H1 (cell line): ENCODE results near the gene RPL38. TPM values are rescaled to one million over a fixed set of nuclear protein-coding genes. Genes with fewer than 3 reads are reported as not detected.

Experiments
- CTCF ChIA-PET: fragments of 300-600 bp; sonication (Branson Sonifier 250); formaldehyde crosslinking; loops from one replicate; lab custom pipeline; 2021; ENCODE audit not compliant: partially characterized antibody; lab: Charles Lee
- POLR2A ChIA-PET: fragments of 300-600 bp; sonication (Branson Sonifier 250); formaldehyde crosslinking; loops from one replicate; lab custom pipeline; 2021; ENCODE audit warnings: inconsistent platforms; ENCODE audit not compliant: partially characterized antibody; lab: Charles Lee
- DNase-seq, 2 experiments: peaks; one replicate each; pipeline versions ENCODE4 v3.0.0 to v3.0.0-alpha.2; 2010 to 2022; ENCODE audit warnings: low spot score in 2 of 2, low read depth in 1 of 2, mixed read lengths in 1 of 2
- FAIRE-seq: peaks from 2 replicates; lab custom pipeline; 2011; peaks lifted over from hg19 to GRCh38; lab: Jason Lieb, UNC
- H2AFZ ChIP-seq: 2 replicates; pipeline ENCODE4 v1.8.1; 2012; ENCODE audit warnings: low read length, inconsistent platforms
- H2AK5ac ChIP-seq: 2 replicates; pipeline ENCODE4 v1.6.1; 2013; ENCODE audit warnings: low read depth, low read length
- H2BK120ac ChIP-seq: replicated peaks from 2 replicates; pipeline ENCODE3; 2013; ENCODE audit warnings: low read depth, low read length, inconsistent platforms
- H2BK12ac ChIP-seq: 2 replicates; pipeline ENCODE4 v1.6.1; 2013; ENCODE audit warnings: low read depth, low read length
- H2BK15ac ChIP-seq: 2 replicates; pipeline ENCODE4 v1.6.1; 2013; ENCODE audit warnings: low read length
- H2BK20ac ChIP-seq: 2 replicates; pipeline ENCODE4 v1.6.1; 2013; ENCODE audit warnings: low read length
- H2BK5ac ChIP-seq: 2 replicates; pipeline ENCODE4 v1.6.1; 2013; ENCODE audit warnings: low read depth, low read length
- H3K14ac ChIP-seq: 2 replicates; pipeline ENCODE4 v1.6.1; 2013; ENCODE audit warnings: inconsistent platforms; ENCODE audit not compliant: insufficient read length
- H3K18ac ChIP-seq: 2 replicates; pipeline ENCODE4 v1.6.1; 2013; ENCODE audit warnings: low read length; ENCODE audit errors: extremely low read depth
- H3K23ac ChIP-seq: 2 replicates; pipeline ENCODE4 v1.6.1; 2013; ENCODE audit warnings: inconsistent platforms; ENCODE audit not compliant: insufficient read length
- H3K23me2 ChIP-seq: 2 replicates; pipeline ENCODE4 v1.6.1; 2013; ENCODE audit warnings: low read depth, low read length
- H3K27ac ChIP-seq: 2 replicates; pipeline ENCODE4 v1.6.1; 2011; ENCODE audit warnings: low read depth, low read length, inconsistent platforms
- H3K27me3 ChIP-seq, 4 experiments: replicated peaks in 1 of 4; 1 replicate in 1 of 4; 2 replicates in 3 of 4; pipeline versions ENCODE4 v1.6.1 to v1.8.1; 2011 to 2013; ENCODE audit warnings: low read length in 3 of 4, mild to moderate bottlenecking in 3 of 4, inconsistent platforms in 2 of 4, mixed read lengths in 2 of 4, moderate library complexity in 1 of 4; ENCODE audit not compliant: control insufficient read depth in 3 of 4, insufficient read depth in 3 of 4; ENCODE audit errors: extremely low read depth in 1 of 4
- H3K36me3 ChIP-seq, 4 experiments: 2 replicates each; pipeline versions ENCODE4 v1.6.1 to v1.8.1; 2011 to 2013; ENCODE audit warnings: mild to moderate bottlenecking in 4 of 4, low read length in 3 of 4, moderate library complexity in 2 of 4, control low read depth in 1 of 4, inconsistent platforms in 1 of 4; ENCODE audit not compliant: insufficient read depth in 4 of 4, control insufficient read depth in 2 of 4
- H3K4ac ChIP-seq: replicated peaks from 2 replicates; pipeline ENCODE3; 2013; ENCODE audit warnings: low read length, low read depth, mixed read lengths, inconsistent platforms; ENCODE audit not compliant: insufficient read length
- H3K4me1 ChIP-seq, 4 experiments: replicated peaks in 1 of 4; 1 replicate in 1 of 4; 2 replicates in 3 of 4; pipeline versions ENCODE4 v1.6.1 to v1.8.1; 2011 to 2013; ENCODE audit warnings: low read length in 3 of 4, inconsistent platforms in 2 of 4, mixed read lengths in 1 of 4; ENCODE audit not compliant: insufficient read depth in 4 of 4, control insufficient read depth in 3 of 4
- H3K4me2 ChIP-seq, 2 experiments: 2 replicates each; pipeline versions ENCODE4 v1.6.1 to v1.8.1; 2011 to 2013; ENCODE audit warnings: low read depth in 2 of 2, low read length in 2 of 2, control low read depth in 1 of 2, inconsistent platforms in 1 of 2, mild to moderate bottlenecking in 1 of 2; ENCODE audit not compliant: insufficient read depth in 1 of 2
- H3K4me3 ChIP-seq, 4 experiments: fragments of 200-600, 300-600 bp in 1 of 4; sonication (generic), shearing (Covaris generic), sonication (Bioruptor Twin) in 1 of 4; 2 replicates each; pipeline versions ENCODE4 v1.5.1 to v1.8.1; 2011 to 2016; ENCODE audit warnings: low read length in 4 of 4, low read depth in 3 of 4, control low read depth in 2 of 4, inconsistent platforms in 2 of 4, mild to moderate bottlenecking in 2 of 4, mixed read lengths in 1 of 4, moderate library complexity in 1 of 4; ENCODE audit not compliant: insufficient read depth in 2 of 4; ENCODE audit errors: extremely low read depth in 1 of 4
- H3K56ac ChIP-seq: replicated peaks from 2 replicates; pipeline ENCODE3; 2013; ENCODE audit warnings: low read depth, mild to moderate bottlenecking, mixed read lengths, low read length, inconsistent platforms; ENCODE audit not compliant: insufficient read length
- H3K79me1 ChIP-seq: 2 replicates; pipeline ENCODE4 v1.6.1; 2013; ENCODE audit warnings: low read depth, low read length, control low read depth
- H3K79me2 ChIP-seq, 2 experiments: 2 replicates each; pipeline versions ENCODE4 v1.6.1 to v1.8.1; 2012 to 2013; ENCODE audit warnings: low read length in 2 of 2, mild to moderate bottlenecking in 2 of 2, inconsistent platforms in 1 of 2; ENCODE audit not compliant: insufficient read depth in 2 of 2, control insufficient read depth in 1 of 2
- H3K9ac ChIP-seq, 4 experiments: replicated peaks in 1 of 4; 1 replicate in 1 of 4; 2 replicates in 3 of 4; pipeline versions ENCODE4 v1.6.1 to v1.8.1; 2011 to 2013; ENCODE audit warnings: low read depth in 3 of 4, low read length in 3 of 4, control low read depth in 2 of 4, mild to moderate bottlenecking in 2 of 4, moderate library complexity in 2 of 4, inconsistent platforms in 1 of 4; ENCODE audit errors: extremely low read depth in 1 of 4
- H3K9me3 ChIP-seq, 2 experiments: 2 replicates each; pipeline versions ENCODE4 v1.6.1 to v1.8.1; 2012 to 2013; ENCODE audit warnings: mild to moderate bottlenecking in 2 of 2, moderate library complexity in 2 of 2, control low read depth in 1 of 2, inconsistent platforms in 1 of 2, low read depth in 1 of 2, low read length in 1 of 2, mixed read lengths in 1 of 2; ENCODE audit not compliant: insufficient read depth in 2 of 2
- H4K20me1 ChIP-seq, 2 experiments: replicated peaks in 1 of 2; 2 replicates each; pipeline versions ENCODE3 to v1.8.1; 2011 to 2013; ENCODE audit warnings: inconsistent platforms in 2 of 2, low read length in 2 of 2, mild to moderate bottlenecking in 1 of 2; ENCODE audit not compliant: insufficient read depth in 2 of 2, control insufficient read depth in 1 of 2
- H4K5ac ChIP-seq: 2 replicates; pipeline ENCODE4 v1.6.1; 2013; ENCODE audit warnings: low read length, low read depth, mixed read lengths, inconsistent platforms; ENCODE audit not compliant: insufficient read length
- H4K8ac ChIP-seq: 2 replicates; pipeline ENCODE4 v1.8.0; 2013; ENCODE audit warnings: mild to moderate bottlenecking, moderate library complexity, low read length, inconsistent platforms; ENCODE audit not compliant: insufficient read depth; ENCODE audit errors: extremely low read depth
- H4K91ac ChIP-seq: replicated peaks from 2 replicates; pipeline ENCODE3; 2013; ENCODE audit warnings: low read length, mixed read lengths, inconsistent platforms; ENCODE audit not compliant: insufficient read length
- BACH1 ChIP-seq: IDR thresholded peaks from 2 replicates; pipeline ENCODE4 v1.6.1; 2012; ENCODE audit warnings: low read length, improper control_type of control experiment
- BRCA1 ChIP-seq: IDR thresholded peaks from 2 replicates; pipeline ENCODE4 v1.6.1; 2012; ENCODE audit warnings: low read depth, low read length, improper control_type of control experiment
- CTBP2 ChIP-seq: IDR thresholded peaks from 2 replicates; pipeline ENCODE4 v1.7.0; 2011; ENCODE audit warnings: borderline replicate concordance, mild to moderate bottlenecking, moderate library complexity, mixed read lengths, low read length; ENCODE audit not compliant: insufficient read depth, insufficient read length
- EGR1 ChIP-seq: IDR thresholded peaks from 2 replicates; pipeline ENCODE4 v1.6.1; 2011; ENCODE audit warnings: low read depth, low read length, borderline replicate concordance
- EZH2 ChIP-seq: fragments of 200-600 bp; sonication (generic); IDR thresholded peaks from 2 replicates; pipeline ENCODE4 v1.7.1; 2012; ENCODE audit warnings: low read depth, mild to moderate bottlenecking, moderate library complexity, low read length, inconsistent platforms; ENCODE audit not compliant: severe bottlenecking
- HDAC6 ChIP-seq: IDR thresholded peaks from one replicate; pipeline ENCODE4 v1.7.1; 2012; ENCODE audit warnings: low read depth, mild to moderate bottlenecking, inconsistent platforms, low read length, moderate library complexity
- KDM5A ChIP-seq: fragments of 200-600 bp; IDR thresholded peaks from 2 replicates; pipeline ENCODE4 v1.7.1; 2012; ENCODE audit warnings: mild to moderate bottlenecking, low read length, inconsistent platforms, mixed read lengths
- NRF1 ChIP-seq: IDR thresholded peaks from 2 replicates; pipeline ENCODE4 v1.6.1; 2011; ENCODE audit warnings: mild to moderate bottlenecking, low read depth, low read length, improper control_type of control experiment
- PHF8 ChIP-seq: fragments of 200-600 bp; sonication (generic); conservative IDR thresholded peaks from 2 replicates; pipeline ENCODE4 v1.7.1; 2012; ENCODE audit warnings: low read depth, mild to moderate bottlenecking, inconsistent platforms, low read length, moderate library complexity
- POLR2AphosphoS5 ChIP-seq: IDR thresholded peaks from 2 replicates; pipeline ENCODE4 v1.6.1; 2011; ENCODE audit warnings: low read depth, low read length
- POU5F1 ChIP-seq: IDR thresholded peaks from 2 replicates; pipeline ENCODE4 v1.6.1; 2011; ENCODE audit warnings: low read depth, mild to moderate bottlenecking, low read length, moderate library complexity
- RFX5 ChIP-seq: IDR thresholded peaks from 2 replicates; pipeline ENCODE4 v1.6.1; 2011; ENCODE audit warnings: low read depth, low read length, improper control_type of control experiment, borderline replicate concordance
- TAF1 ChIP-seq: IDR thresholded peaks from 2 replicates; pipeline ENCODE4 v1.6.1; 2011; ENCODE audit warnings: mild to moderate bottlenecking, low read depth, low read length
- WGBS, 2 experiments: shearing (Covaris generic) in 1 of 2; methylation state at CpG; one replicate each; pipeline versions ENCODE4 v1.1.6 to v1.1.7; 2013 to 2015; ENCODE audit warnings: low lambda C conversion rate in 2 of 2, mixed read lengths in 2 of 2, inconsistent platforms in 1 of 2, low coverage in 1 of 2, missing lambda C conversion rate in 1 of 2; ENCODE audit not compliant: insufficient replicate concordance in 2 of 2, insufficient coverage in 1 of 2, insufficient read length in 1 of 2; ENCODE audit errors: extremely low coverage in 1 of 2, missing lambda C conversion rate in 1 of 2; 5-methylcytosine and 5-hydroxymethylcytosine counted together
- polyA plus RNA-seq, 7 experiments: library from polyadenylated mRNA; depleted of rRNA in 3 of 7; stranded (reverse) in 5 of 7; unstranded in 2 of 7; fragments of >200 nt in 5 of 7; fragments of 200-250 nt in 2 of 7; gene quantifications; 1 replicate in 5 of 7; 2 replicates in 1 of 7; 4 replicates in 1 of 7; pipeline versions ENCODE4 v1.2.1 to v1.2.3, GENCODE V29; 2011 to 2013; ENCODE audit warnings: missing spikeins in 2 of 7, mixed read lengths in 2 of 7
- total RNA-seq: library from RNA; stranded (reverse); fragmentation: NEBNext Ultra II Directional; extraction: Animal tissue kit (Norgen Biotek cat#: 25700); gene quantifications from 2 replicates; pipeline ENCODE4 v1.2.1, GENCODE V29; 2021

The RPL38 gene
- total and polyA plus RNA-seq, 2 of the 8 experiments (the other 6 are each of a cell fraction or from before 2014, with no cell fraction given), result 412 to 1,195 TPM

GRCh38 chr17:74250324-74250995 lies 47.0 kb downstream of the RPL38 start:
- H3K4me3 ChIP-seq, result no peak overlapping the region
- H3K27ac ChIP-seq, result no peak overlapping the region
- H3K23me2 ChIP-seq, result no peaks in the 10 kb centered on the region
- TF ChIP-seq BACH1, result no peak
- TF ChIP-seq KDM5A, result no peak
- no peak for TF ChIP-seq RFX5
- TF ChIP-seq POLR2AphosphoS5, result no peak
- no peak for TF ChIP-seq BRCA1
- no peak for TF ChIP-seq EGR1
- no peak for TF ChIP-seq HDAC6
- no peak for TF ChIP-seq CTBP2
- TF ChIP-seq PHF8, result no peak
- TF ChIP-seq NRF1, result no peak
- no peak for TF ChIP-seq POU5F1
- TF ChIP-seq TAF1, result no peak
- no peak for TF ChIP-seq EZH2

More at GRCh38 chr17:74250324-74250995, 47.0 kb downstream of the RPL38 start:
- FAIRE-seq (no peak), DNase-seq (no peak)
- no peak overlapping the region; a peak in 1 of 4 replicates for H3K4me2 ChIP-seq
- H2BK120ac ChIP-seq, result no peak overlapping the region
- H3K9ac ChIP-seq, result no peak overlapping the region
- H4K91ac ChIP-seq, result peak overlapping the region; percentile 63
- ChIA-PET CTCF (interaction anchor here (0.7 to 2.4 kb wide), 7 partner anchors 9 to 113 kb away, joined by 3 to 11 read pairs (median 4); partner anchors contain the start of genes DNAI2 and TTYH2), POLR2A (interaction anchor here (0.7 to 2.8 kb wide), 5 partner anchors 8 to 47 kb away, joined by 3 to 11 read pairs (median 6); partner anchors contain the start of gene RPL38)
- H3K36me3 ChIP-seq, result no peaks in the 10 kb centered on the region
- H3K4ac ChIP-seq, result peak overlapping the region; percentile 32
- no peak overlapping the region for H3K56ac ChIP-seq
- H2BK15ac ChIP-seq, result 0 out of 2 replicates have a peak overlapping the region, but pooled peaks have one; percentile 46
- H3K18ac ChIP-seq, result 0 out of 2 replicates have a peak overlapping the region, but pooled peaks have one; percentile 32
- H2BK12ac ChIP-seq, result no peak overlapping the region
- 0 out of 4 replicates have a peak, but pooled peaks cover 0 to 4% of the 10 kb centered on the region in 2 experiments for H3K9me3 ChIP-seq
- H2AFZ ChIP-seq, result no peak overlapping the region
- H2BK5ac ChIP-seq, result no peak overlapping the region; the same call in 1 of the 2 replicates
- H3K27me3 ChIP-seq, result no peaks in the 10 kb centered on the region
- H4K20me1 ChIP-seq, result peaks cover 0 to 4% of the 10 kb centered on the region in 2 experiments
- H3K14ac ChIP-seq, result no peak overlapping the region
- H3K4me1 ChIP-seq, result peaks cover 0 to 19% (median 5%) of the 10 kb centered on the region in 4 experiments; a peak in 5 of 7 replicates
- H2BK20ac ChIP-seq, result peak overlapping the region; percentile 90; the same call in 1 of the 2 replicates
- H3K23ac ChIP-seq, result no peak overlapping the region
- no peaks in the 10 kb centered on the region for H3K79me1 ChIP-seq
- no peak overlapping the region for H2AK5ac ChIP-seq
- H4K5ac ChIP-seq, result peak overlapping the region; percentile 40
- no peaks in the 10 kb centered on the region for H3K79me2 ChIP-seq
- 82% methylated on average over 9 of the region's 12 CpGs; no CpG with 5 or more reads in 1 of the 2 experiments for WGBS, 2 experiments
- H4K8ac ChIP-seq, result peak overlapping the region; percentile 53; the same call in 1 of the 2 replicates
